Measurements from ENCODE around the gene SLC13A5. TPM values are rescaled to one million over a fixed set of nuclear protein-coding genes. Genes with fewer than 3 reads are reported as not detected.
A peak's percentile ranks its signal among the peaks of the same experiment; 100 is the strongest.

The SLC13A5 gene
- total and polyA plus RNA-seq, 9 of the 15 experiments (the other 6 are each of a cell fraction or from before 2014, with no cell fraction given) = 0.04 TPM; not detected in 8

DNA sequence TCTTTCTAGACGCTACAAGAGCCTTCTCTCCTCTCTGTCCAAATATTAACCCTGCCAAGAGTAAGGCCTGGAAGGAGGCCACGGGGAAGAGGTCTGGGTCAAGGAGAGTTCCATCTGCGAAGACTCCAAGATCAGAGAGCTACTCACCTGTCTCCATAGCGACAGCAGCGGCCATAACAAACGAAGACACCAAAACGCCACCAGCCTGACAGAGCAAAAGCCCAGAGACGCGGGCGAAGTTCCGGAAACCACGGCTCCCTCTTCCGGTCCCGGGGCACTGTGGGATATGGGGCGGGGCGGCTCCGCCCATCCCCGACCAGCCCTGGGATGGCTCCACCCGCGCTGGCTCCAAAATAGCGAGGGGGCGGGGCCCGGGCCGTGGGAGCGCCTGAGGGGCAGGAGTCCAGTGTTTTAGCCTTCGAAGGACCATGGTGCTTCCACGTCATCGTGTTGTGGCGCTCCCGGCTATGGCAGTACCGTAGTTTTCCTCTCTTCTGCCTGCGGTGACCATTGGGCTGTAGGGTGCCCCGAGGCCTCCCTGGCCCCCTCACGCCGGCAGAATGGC, 61.7 kb downstream of the SLC13A5 start, which contains the start of the genes C17orf100 and MED31:
Gene C17orf100, plus strand, starts transcription at position 409 of the 565 bp plus-strand sequence. Its CDS starts 152 bp downstream, at position 561.
Gene MED31, minus strand, starts transcription at position 252 of the 565 bp plus-strand sequence. Its CDS starts 77 bp downstream, at position 175.
- intact Hi-C loops (cut with micrococcal nuclease) = no loop called here
- Histone ChIP-seq H3K9me3 (replicated peaks; ENCODE audit: control insufficient read depth, insufficient read depth, low read depth, low read length) (no peaks in the 10 kb centered on the region), H3K4me2 (ENCODE audit: insufficient read depth, low read length) (peak within 1 kb of the TSS; percentile 92), H3K4me1 (replicated peaks in 1 of 2; ENCODE audit: control insufficient read depth in 2 of 2, insufficient read depth in 2 of 2, low read length in 2 of 2) (peaks cover 14 to 16% of the 10 kb centered on the region in 2 experiments; a peak in 4 of 5 replicates), H2AFZ (ENCODE audit: low read depth, low read length) (peak within 1 kb of the TSS; percentile 94), H3K36me3 (ENCODE audit: control insufficient read depth, insufficient read depth, low read length) (peaks cover 29% of the 10 kb centered on the region), H4K20me1 (replicated peaks; ENCODE audit: control insufficient read depth, insufficient read depth, low read length) (no peaks in the 10 kb centered on the region; the same call in 1 of the 2 replicates), H3K4me3 (peak within 1 kb of the TSS; percentile 61), H3K27me3 (ENCODE audit: control insufficient read depth in 2 of 2, insufficient read depth in 2 of 2, low read length in 2 of 2) (peaks cover 0 to 7% of the 10 kb centered on the region in 2 experiments; a peak in 2 of 5 replicates), H3K79me2 (ENCODE audit: control insufficient read depth, insufficient read depth, low read length) (peaks cover 39% of the 10 kb centered on the region), H3K9ac (ENCODE audit: insufficient read depth in 1 of 2, low read depth in 2 of 2, low read length in 2 of 2) (peak within 1 kb of the TSS; percentile 88 to 94), H3K9me1 (ENCODE audit: control insufficient read depth, insufficient read depth, low read length) (peaks cover 3% of the 10 kb centered on the region), H3K27ac (ENCODE audit: extremely low read depth, low read depth, low read length) (peak within 1 kb of the TSS; percentile 96)
- no TSS peak for BruUV-seq (replicated peaks)
- ATAC-seq = peak; percentile 100
- FAIRE-seq = peak; percentile 97
- 0% methylated on average over 19 of the region's 35 CpGs for WGBS (ENCODE audit: insufficient coverage, low coverage, missing lambda C conversion rate)
- in situ Hi-C loops (cut with MboI) = no loop called here
- POLR2A ChIA-PET = interaction anchor here (1.2 kb wide), 1 partner anchor 10 kb away, joined by 13 read pairs; the partner anchor contains the start of genes KIAA0753 and TXNDC17
- CTCF ChIA-PET (ENCODE audit: low intra/inter-chr PET ratio) = no interaction called here
- peak; percentile 92 to 98 (median 96) for DNase-seq (ENCODE audit: extremely low read depth in 1 of 4, low spot score in 3 of 4)
- TF ChIP-seq KDM4B (IDR thresholded peaks at IDR 0.05; ENCODE audit: borderline replicate concordance in 2 of 2, low read depth in 1 of 2) (peak in 1 of 2 experiments; percentile 73; a peak in 1 of 4 replicates), GABPB1 (CRISPR knock-in tag; IDR thresholded peaks at IDR 0.05) (peak; percentile 79), E2F8 (IDR thresholded peaks at IDR 0.05; ENCODE audit: low read depth, partially characterized antibody) (peak; percentile 23), EGR1 (conservative IDR thresholded peaks at IDR 0.05) (peak; percentile 36; the same call in 1 of the 2 replicates), POLR2G (IDR thresholded peaks at IDR 0.05; ENCODE audit: low read depth, low read length) (peak; percentile 75), POLR2B (IDR thresholded peaks at IDR 0.05; ENCODE audit: low read depth, partially characterized antibody) (peak; percentile 53), GABPB2 (CRISPR knock-in tag; conservative IDR thresholded peaks at IDR 0.05) (no peak), POLR2AphosphoS5 (IDR thresholded peaks at IDR 0.05; ENCODE audit: control insufficient read depth, insufficient read depth, low read depth, low read length) (peak; percentile 64; the same call in 1 of the 2 replicates), ZNF444 (CRISPR knock-in tag; IDR thresholded peaks at IDR 0.05) (no peak), SRSF7 (optimal IDR thresholded peaks at IDR 0.05; ENCODE audit: low read depth, low read length) (no peak), RCOR1 (IDR thresholded peaks at IDR 0.05; ENCODE audit: borderline replicate concordance in 1 of 2, low read depth in 2 of 2, low read length in 2 of 2) (0 out of 4 replicates have a peak, but pooled peaks of 1 of the 2 experiments have one; percentile 11), ELF1 (tag; IDR thresholded peaks at IDR 0.05) (peak; percentile 67), SUPT5H (IDR thresholded peaks at IDR 0.05) (peak; percentile 72; the same call in 1 of the 2 replicates), RFX1 (IDR thresholded peaks at IDR 0.05) (peak; percentile 93), POLR2A (conservative IDR thresholded peaks at IDR 0.05) (peak; percentile 78), KLF13 (tag; IDR thresholded peaks at IDR 0.05; ENCODE audit: borderline replicate concordance, low read depth) (0 out of 2 replicates have a peak, but pooled peaks have one; percentile 7)
- TF ChIP-seq, protein P1, sequence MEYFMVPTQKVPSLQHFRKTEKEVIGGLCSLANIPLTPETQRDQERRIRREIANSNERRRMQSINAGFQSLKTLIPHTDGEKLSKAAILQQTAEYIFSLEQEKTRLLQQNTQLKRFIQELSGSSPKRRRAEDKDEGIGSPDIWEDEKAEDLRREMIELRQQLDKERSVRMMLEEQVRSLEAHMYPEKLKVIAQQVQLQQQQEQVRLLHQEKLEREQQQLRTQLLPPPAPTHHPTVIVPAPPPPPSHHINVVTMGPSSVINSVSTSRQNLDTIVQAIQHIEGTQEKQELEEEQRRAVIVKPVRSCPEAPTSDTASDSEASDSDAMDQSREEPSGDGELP (CRISPR knock-in tag; IDR thresholded peaks at IDR 0.05; ENCODE audit: borderline replicate concordance) = peak; percentile 64; the same call in 1 of the 2 replicates
- TF ChIP-seq, protein P2, sequence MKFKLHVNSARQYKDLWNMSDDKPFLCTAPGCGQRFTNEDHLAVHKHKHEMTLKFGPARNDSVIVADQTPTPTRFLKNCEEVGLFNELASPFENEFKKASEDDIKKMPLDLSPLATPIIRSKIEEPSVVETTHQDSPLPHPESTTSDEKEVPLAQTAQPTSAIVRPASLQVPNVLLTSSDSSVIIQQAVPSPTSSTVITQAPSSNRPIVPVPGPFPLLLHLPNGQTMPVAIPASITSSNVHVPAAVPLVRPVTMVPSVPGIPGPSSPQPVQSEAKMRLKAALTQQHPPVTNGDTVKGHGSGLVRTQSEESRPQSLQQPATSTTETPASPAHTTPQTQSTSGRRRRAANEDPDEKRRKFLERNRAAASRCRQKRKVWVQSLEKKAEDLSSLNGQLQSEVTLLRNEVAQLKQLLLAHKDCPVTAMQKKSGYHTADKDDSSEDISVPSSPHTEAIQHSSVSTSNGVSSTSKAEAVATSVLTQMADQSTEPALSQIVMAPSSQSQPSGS (CRISPR knock-in tag; IDR thresholded peaks at IDR 0.05) = no peak
